ENCODE results near the gene ZC3H18.
A peak's percentile ranks its signal among the peaks of the same experiment; 100 is the strongest.

ZC3H18 gene

GRCh38 chr16:88588754-88589153 is 18.6 kb downstream of the ZC3H18 start:
- Histone ChIP-seq H4K91ac (ENCODE audit: low read depth, low read length, poor library complexity) (no peak overlapping the region), H3K18ac (ENCODE audit: low read length) (no peak overlapping the region), H3K14ac (ENCODE audit: low read length) (no peak overlapping the region), H4K8ac (ENCODE audit: low read depth, low read length) (no peak overlapping the region), H3K36me3 (replicated peaks in 1 of 2; ENCODE audit: control insufficient read depth in 2 of 2, insufficient read depth in 2 of 2, low read length in 2 of 2) (peaks cover 44 to 96% of the 10 kb centered on the region in 2 donors), H2BK5ac (ENCODE audit: low read length) (no peak overlapping the region), H3K23ac (ENCODE audit: low read depth, low read length, poor library complexity) (no peak overlapping the region), H3K27ac (replicated peaks; ENCODE audit: low read length) (no peak overlapping the region), H3K27me3 (ENCODE audit: control insufficient read depth in 3 of 3, insufficient read depth in 3 of 3, low read depth in 1 of 3, low read length in 3 of 3) (peaks cover 0 to 1% (median 0%) of the 10 kb centered on the region in 3 experiments), H3K4me3 (ENCODE audit: low read length in 2 of 2) (no peak overlapping the region), H3K4me2 (ENCODE audit: insufficient read depth, low read length, poor library complexity, severe bottlenecking) (no peak overlapping the region), H2AK5ac (ENCODE audit: low read depth, low read length) (no peak overlapping the region), H2AFZ (ENCODE audit: low read length) (no peak overlapping the region), H3K79me1 (ENCODE audit: low read depth, low read length) (peaks cover 11% of the 10 kb centered on the region), H3K9me3 (replicated peaks in 1 of 2; ENCODE audit: control insufficient read depth in 2 of 2, insufficient read depth in 1 of 2, low read depth in 1 of 2, low read length in 2 of 2) (no peaks in the 10 kb centered on the region), H2BK12ac (ENCODE audit: low read length) (no peak overlapping the region), H3K9ac (ENCODE audit: low read depth, low read length, poor library complexity) (no peak overlapping the region), H2BK120ac (ENCODE audit: low read depth, low read length) (no peak overlapping the region), H3K4me1 (ENCODE audit: control insufficient read depth in 2 of 2, insufficient read depth in 1 of 2, low read depth in 1 of 2, low read length in 2 of 2) (no peaks in the 10 kb centered on the region), H3K4ac (ENCODE audit: low read length) (no peak overlapping the region), H2BK15ac (ENCODE audit: low read length) (no peak overlapping the region)
- no CpG with 5 or more reads among the region's 6 CpGs for whole genome bisulfite sequencing, 2 donors (ENCODE audit: extremely low coverage in 2 of 2, insufficient read length in 2 of 2, insufficient replicate concordance in 1 of 2)
- DNase-seq (ENCODE audit: low spot score), result no peak

GRCh38 chr16:88589441-88589840 is 19.2 kb downstream of the ZC3H18 start:
- no peak overlapping the region for H3K18ac ChIP-seq (ENCODE audit: low read length)
- DNase-seq (ENCODE audit: low spot score), result no peak
- H2BK15ac ChIP-seq (ENCODE audit: low read length), result no peak overlapping the region
- H2BK120ac ChIP-seq (ENCODE audit: low read depth, low read length), result no peak overlapping the region
- WGBS, 2 donors (ENCODE audit: extremely low coverage in 2 of 2, insufficient read length in 2 of 2, insufficient replicate concordance in 1 of 2), result no CpG with 5 or more reads among the region's 11 CpGs
- H3K14ac ChIP-seq (ENCODE audit: low read length), result no peak overlapping the region
- peaks cover 11% of the 10 kb centered on the region for H3K79me1 ChIP-seq (ENCODE audit: low read depth, low read length)
- H3K9ac ChIP-seq (ENCODE audit: low read depth, low read length, poor library complexity), result no peak overlapping the region
- H3K27ac ChIP-seq (replicated peaks; ENCODE audit: low read length), result no peak overlapping the region
- H3K36me3 ChIP-seq (replicated peaks in 1 of 2; ENCODE audit: control insufficient read depth in 2 of 2, insufficient read depth in 2 of 2, low read length in 2 of 2), result peaks cover 47 to 96% of the 10 kb centered on the region in 2 donors
- H2AFZ ChIP-seq (ENCODE audit: low read length), result no peak overlapping the region
- H3K4ac ChIP-seq (ENCODE audit: low read length), result no peak overlapping the region
- no peak overlapping the region for H3K4me3 ChIP-seq (ENCODE audit: low read length in 2 of 2)
- no peak overlapping the region for H3K23ac ChIP-seq (ENCODE audit: low read depth, low read length, poor library complexity)
- no peak overlapping the region for H2BK5ac ChIP-seq (ENCODE audit: low read length)
- no peak overlapping the region for H3K4me2 ChIP-seq (ENCODE audit: insufficient read depth, low read length, poor library complexity, severe bottlenecking)
- H3K27me3 ChIP-seq (ENCODE audit: control insufficient read depth in 3 of 3, insufficient read depth in 3 of 3, low read depth in 1 of 3, low read length in 3 of 3), result peaks cover 0 to 1% (median 0%) of the 10 kb centered on the region in 3 experiments
- H2BK12ac ChIP-seq (ENCODE audit: low read length), result no peak overlapping the region
- no peaks in the 10 kb centered on the region for H3K4me1 ChIP-seq (ENCODE audit: control insufficient read depth in 2 of 2, insufficient read depth in 1 of 2, low read depth in 1 of 2, low read length in 2 of 2)
- peak overlapping the region; percentile 69 for H4K91ac ChIP-seq (ENCODE audit: low read depth, low read length, poor library complexity)
- no peaks in the 10 kb centered on the region for H3K9me3 ChIP-seq (replicated peaks in 1 of 2; ENCODE audit: control insufficient read depth in 2 of 2, insufficient read depth in 1 of 2, low read depth in 1 of 2, low read length in 2 of 2)
- no peak overlapping the region for H2AK5ac ChIP-seq (ENCODE audit: low read depth, low read length)
- H4K8ac ChIP-seq (ENCODE audit: low read depth, low read length), result no peak overlapping the region

GRCh38 chr16:88591577-88592021 is 21.4 kb downstream of the ZC3H18 start:
- peaks cover 40 to 86% of the 10 kb centered on the region in 2 donors for H3K36me3 ChIP-seq (replicated peaks in 1 of 2; ENCODE audit: control insufficient read depth in 2 of 2, insufficient read depth in 2 of 2, low read length in 2 of 2)
- H3K4ac ChIP-seq (ENCODE audit: low read length), result no peak overlapping the region
- no peak overlapping the region for H2AK5ac ChIP-seq (ENCODE audit: low read depth, low read length)
- H4K91ac ChIP-seq (ENCODE audit: low read depth, low read length, poor library complexity), result no peak overlapping the region
- H4K8ac ChIP-seq (ENCODE audit: low read depth, low read length), result no peak overlapping the region
- H3K9me3 ChIP-seq (replicated peaks in 1 of 2; ENCODE audit: control insufficient read depth in 2 of 2, insufficient read depth in 1 of 2, low read depth in 1 of 2, low read length in 2 of 2), result no peaks in the 10 kb centered on the region
- H3K27me3 ChIP-seq (ENCODE audit: control insufficient read depth in 3 of 3, insufficient read depth in 3 of 3, low read depth in 1 of 3, low read length in 3 of 3), result peaks cover 0 to 1% (median 0%) of the 10 kb centered on the region in 3 experiments
- H3K4me1 ChIP-seq (ENCODE audit: control insufficient read depth in 2 of 2, insufficient read depth in 1 of 2, low read depth in 1 of 2, low read length in 2 of 2), result no peaks in the 10 kb centered on the region
- no peak overlapping the region for H3K9ac ChIP-seq (ENCODE audit: low read depth, low read length, poor library complexity)
- H3K18ac ChIP-seq (ENCODE audit: low read length), result no peak overlapping the region
- peaks cover 4% of the 10 kb centered on the region for H3K79me1 ChIP-seq (ENCODE audit: low read depth, low read length)
- no peak for DNase-seq (ENCODE audit: low spot score)
- no peak overlapping the region for H2BK120ac ChIP-seq (ENCODE audit: low read depth, low read length)
- no CpG with 5 or more reads among the region's 10 CpGs for WGBS, 2 donors (ENCODE audit: extremely low coverage in 2 of 2, insufficient read length in 2 of 2, insufficient replicate concordance in 1 of 2)
- H3K27ac ChIP-seq (replicated peaks; ENCODE audit: low read length), result no peak overlapping the region
- no peak overlapping the region for H3K23ac ChIP-seq (ENCODE audit: low read depth, low read length, poor library complexity)
- H2BK5ac ChIP-seq (ENCODE audit: low read length), result no peak overlapping the region
- no peak overlapping the region for H2BK12ac ChIP-seq (ENCODE audit: low read length)
- H2BK15ac ChIP-seq (ENCODE audit: low read length), result no peak overlapping the region
- no peak overlapping the region for H3K14ac ChIP-seq (ENCODE audit: low read length)
- no peak overlapping the region for H3K4me2 ChIP-seq (ENCODE audit: insufficient read depth, low read length, poor library complexity, severe bottlenecking)
- no peak overlapping the region for H2AFZ ChIP-seq (ENCODE audit: low read length)
- H3K4me3 ChIP-seq (ENCODE audit: low read length in 2 of 2), result no peak overlapping the region

GRCh38 chr16:88593061-88593460 is 22.9 kb downstream of the ZC3H18 start:
- H3K4ac ChIP-seq (ENCODE audit: low read length), result no peak overlapping the region
- H4K91ac ChIP-seq (ENCODE audit: low read depth, low read length, poor library complexity), result no peak overlapping the region
- H3K27ac ChIP-seq (replicated peaks; ENCODE audit: low read length), result no peak overlapping the region
- H3K4me2 ChIP-seq (ENCODE audit: insufficient read depth, low read length, poor library complexity, severe bottlenecking), result no peak overlapping the region
- no peaks in the 10 kb centered on the region for H3K9me3 ChIP-seq (replicated peaks in 1 of 2; ENCODE audit: control insufficient read depth in 2 of 2, insufficient read depth in 1 of 2, low read depth in 1 of 2, low read length in 2 of 2)
- no CpG with 5 or more reads among the region's 12 CpGs for WGBS, 2 donors (ENCODE audit: extremely low coverage in 2 of 2, insufficient read length in 2 of 2, insufficient replicate concordance in 1 of 2)
- H2BK12ac ChIP-seq (ENCODE audit: low read length), result no peak overlapping the region
- no peak overlapping the region for H2AK5ac ChIP-seq (ENCODE audit: low read depth, low read length)
- H4K8ac ChIP-seq (ENCODE audit: low read depth, low read length), result no peak overlapping the region
- peaks cover 0 to 1% (median 0%) of the 10 kb centered on the region in 3 experiments for H3K27me3 ChIP-seq (ENCODE audit: control insufficient read depth in 3 of 3, insufficient read depth in 3 of 3, low read depth in 1 of 3, low read length in 3 of 3)
- H3K14ac ChIP-seq (ENCODE audit: low read length), result no peak overlapping the region
- H3K9ac ChIP-seq (ENCODE audit: low read depth, low read length, poor library complexity), result no peak overlapping the region
- H3K79me1 ChIP-seq (ENCODE audit: low read depth, low read length), result peaks cover 4% of the 10 kb centered on the region
- H3K18ac ChIP-seq (ENCODE audit: low read length), result no peak overlapping the region
- H2BK120ac ChIP-seq (ENCODE audit: low read depth, low read length), result no peak overlapping the region
- peaks cover 34 to 79% of the 10 kb centered on the region in 2 donors for H3K36me3 ChIP-seq (replicated peaks in 1 of 2; ENCODE audit: control insufficient read depth in 2 of 2, insufficient read depth in 2 of 2, low read length in 2 of 2)
- no peak overlapping the region for H2BK15ac ChIP-seq (ENCODE audit: low read length)
- DNase-seq (ENCODE audit: low spot score), result no peak
- H3K4me1 ChIP-seq (ENCODE audit: control insufficient read depth in 2 of 2, insufficient read depth in 1 of 2, low read depth in 1 of 2, low read length in 2 of 2), result no peaks in the 10 kb centered on the region
- H2AFZ ChIP-seq (ENCODE audit: low read length), result no peak overlapping the region
- no peak overlapping the region for H3K4me3 ChIP-seq (ENCODE audit: low read length in 2 of 2)
- H3K23ac ChIP-seq (ENCODE audit: low read depth, low read length, poor library complexity), result no peak overlapping the region
- no peak overlapping the region for H2BK5ac ChIP-seq (ENCODE audit: low read length)

Data from neuronal stem cell (in vitro differentiated cells).